ENCODE data around the gene PPY.

DNA sequence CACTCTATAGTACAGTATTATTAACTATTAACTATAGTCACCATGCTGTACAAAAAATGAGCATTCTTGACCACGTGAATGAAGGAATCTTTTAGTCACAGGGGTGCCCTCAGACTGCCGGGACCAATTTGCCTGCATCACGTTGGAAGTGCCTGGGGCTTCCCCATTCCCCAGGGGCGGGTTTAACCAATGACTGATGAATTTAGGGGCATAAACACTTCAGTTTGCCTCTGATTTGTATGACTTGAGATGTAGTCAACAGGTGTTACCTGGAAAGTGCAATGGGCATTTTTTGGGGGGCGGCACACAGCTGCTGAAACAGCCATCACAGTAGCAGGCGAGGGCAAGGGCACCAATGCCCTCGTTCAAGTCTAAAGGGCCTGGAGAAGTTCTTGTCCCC lies 20.2 kb upstream of the PPY start:
- TF ChIP-seq, protein P1, sequence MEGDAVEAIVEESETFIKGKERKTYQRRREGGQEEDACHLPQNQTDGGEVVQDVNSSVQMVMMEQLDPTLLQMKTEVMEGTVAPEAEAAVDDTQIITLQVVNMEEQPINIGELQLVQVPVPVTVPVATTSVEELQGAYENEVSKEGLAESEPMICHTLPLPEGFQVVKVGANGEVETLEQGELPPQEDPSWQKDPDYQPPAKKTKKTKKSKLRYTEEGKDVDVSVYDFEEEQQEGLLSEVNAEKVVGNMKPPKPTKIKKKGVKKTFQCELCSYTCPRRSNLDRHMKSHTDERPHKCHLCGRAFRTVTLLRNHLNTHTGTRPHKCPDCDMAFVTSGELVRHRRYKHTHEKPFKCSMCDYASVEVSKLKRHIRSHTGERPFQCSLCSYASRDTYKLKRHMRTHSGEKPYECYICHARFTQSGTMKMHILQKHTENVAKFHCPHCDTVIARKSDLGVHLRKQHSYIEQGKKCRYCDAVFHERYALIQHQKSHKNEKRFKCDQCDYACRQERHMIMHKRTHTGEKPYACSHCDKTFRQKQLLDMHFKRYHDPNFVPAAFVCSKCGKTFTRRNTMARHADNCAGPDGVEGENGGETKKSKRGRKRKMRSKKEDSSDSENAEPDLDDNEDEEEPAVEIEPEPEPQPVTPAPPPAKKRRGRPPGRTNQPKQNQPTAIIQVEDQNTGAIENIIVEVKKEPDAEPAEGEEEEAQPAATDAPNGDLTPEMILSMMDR (conservative IDR thresholded peaks at IDR 0.05) = no peak
- no peak for TF ChIP-seq ZFX (IDR thresholded peaks at IDR 0.05)
